ENCODE results near the gene ABHD17C. TPM values are rescaled to one million over a fixed set of nuclear protein-coding genes. Genes with fewer than 3 reads are reported as not detected.
A peak's percentile ranks its signal among the peaks of the same experiment; 100 is the strongest.

ABHD17C gene
- total RNA-seq, 1 experiment from 2014 or later, result 10.3 TPM

GRCh38 chr15:80654299-80654698, 40.8 kb upstream of the ABHD17C start:
- H3K9me2 ChIP-seq (replicated peaks; ENCODE audit: low read length), result no peaks in the 10 kb centered on the region
- no peak overlapping the region for H3K4me2 ChIP-seq (ENCODE audit: low read length)
- H3K9me3 ChIP-seq (ENCODE audit: low read length), result peaks cover 12% of the 10 kb centered on the region; the same call in 1 of the 2 replicates
- no peak overlapping the region for H2AFZ ChIP-seq (ENCODE audit: low read length)
- BruUV-seq (replicated peaks), result no TSS peak
- ATAC-seq (no peak), DNase-seq (no peak)
- no peaks in the 10 kb centered on the region for H3K79me2 ChIP-seq (ENCODE audit: low read length)
- H3K4me1 ChIP-seq (ENCODE audit: insufficient read depth, low read length), result peaks cover 3% of the 10 kb centered on the region; the same call in 1 of the 2 replicates
- intact Hi-C loops (cut with micrococcal nuclease), result no loop called here
- no peak overlapping the region for H3K9ac ChIP-seq (ENCODE audit: low read length)
- no peaks in the 10 kb centered on the region for H4K20me1 ChIP-seq (ENCODE audit: low read length)
- no peaks in the 10 kb centered on the region for H3F3A ChIP-seq (ENCODE audit: low read length, unreplicated experiment)
- no peaks in the 10 kb centered on the region for H3K36me3 ChIP-seq (ENCODE audit: low read depth, low read length)
- no peak overlapping the region for H3K27ac ChIP-seq (ENCODE audit: low read length)
- CTCF ChIA-PET, result no interaction called here
- no peak overlapping the region for H3K4me3 ChIP-seq (ENCODE audit: low read length)
- H3K27me3 ChIP-seq (ENCODE audit: low read length), result no peaks in the 10 kb centered on the region
- POLR2A ChIA-PET (ENCODE audit: unreplicated experiment), result no interaction called here
- TF ChIP-seq EZH2 (IDR thresholded peaks at IDR 0.05; ENCODE audit: low read length, unreplicated experiment) (no peak), EZH2phosphoT487 (IDR thresholded peaks at IDR 0.05; ENCODE audit: borderline replicate concordance, low read length) (no peak), CTCF (conservative IDR thresholded peaks at IDR 0.05; ENCODE audit: low read depth, low read length) (no peak)

DNA sequence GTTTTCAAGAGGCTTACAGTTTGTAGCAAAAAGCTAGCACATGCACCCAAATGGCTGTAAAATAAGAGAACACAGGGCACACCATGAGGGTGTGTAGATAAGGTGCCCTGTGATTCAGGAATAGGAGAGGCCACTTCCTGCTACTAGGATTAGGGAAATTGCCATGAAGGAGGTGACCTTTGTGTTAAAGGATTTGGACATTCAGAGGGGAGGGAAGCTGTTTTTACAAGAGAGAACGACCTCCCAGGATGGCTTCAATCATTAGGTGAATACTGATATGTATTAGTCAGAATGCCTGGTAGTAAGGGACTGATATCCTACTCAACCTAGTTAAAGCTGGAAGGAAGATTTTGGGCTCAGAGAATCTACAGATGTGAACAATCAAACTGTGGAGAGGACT, 35.7 kb upstream of the ABHD17C start:
- peak; percentile 33 for ATAC-seq
- no peaks in the 10 kb centered on the region for H3K27me3 ChIP-seq (ENCODE audit: low read length)
- H3K9me2 ChIP-seq (replicated peaks; ENCODE audit: low read length), result no peaks in the 10 kb centered on the region
- H2AFZ ChIP-seq (ENCODE audit: low read length), result 0 out of 2 replicates have a peak overlapping the region, but pooled peaks have one; percentile 14
- intact Hi-C loops (cut with micrococcal nuclease), result no loop called here
- H3F3A ChIP-seq (ENCODE audit: low read length, unreplicated experiment), result no peaks in the 10 kb centered on the region
- H3K27ac ChIP-seq (ENCODE audit: low read length), result peak overlapping the region; percentile 13; the same call in 1 of the 2 replicates
- DNase-seq, result peak; percentile 40
- BruUV-seq (replicated peaks), result no TSS peak
- CTCF ChIA-PET, result interaction anchor here (0.6 to 2.1 kb wide), 6 partner anchors 33 to 118 kb away, joined by 3 to 20 read pairs (median 3); no protein-coding TSS in a partner anchor
- no peak for TF ChIP-seq EZH2 (IDR thresholded peaks at IDR 0.05; ENCODE audit: low read length, unreplicated experiment)
- no peak for TF ChIP-seq CTCF (conservative IDR thresholded peaks at IDR 0.05; ENCODE audit: low read depth, low read length)
- TF ChIP-seq EZH2phosphoT487 (IDR thresholded peaks at IDR 0.05; ENCODE audit: borderline replicate concordance, low read length), result no peak
- no peaks in the 10 kb centered on the region for H3K36me3 ChIP-seq (ENCODE audit: low read depth, low read length)
- peaks cover 18% of the 10 kb centered on the region for H3K4me1 ChIP-seq (ENCODE audit: insufficient read depth, low read length)
- H3K79me2 ChIP-seq (ENCODE audit: low read length), result no peaks in the 10 kb centered on the region
- H3K9ac ChIP-seq (ENCODE audit: low read length), result no peak overlapping the region
- H3K9me3 ChIP-seq (ENCODE audit: low read length), result no peaks in the 10 kb centered on the region
- H3K4me3 ChIP-seq (ENCODE audit: low read length), result no peak overlapping the region
- POLR2A ChIA-PET (ENCODE audit: unreplicated experiment), result no interaction called here
- H4K20me1 ChIP-seq (ENCODE audit: low read length), result no peaks in the 10 kb centered on the region
- no peak overlapping the region for H3K4me2 ChIP-seq (ENCODE audit: low read length)

GRCh38 chr15:80660119-80660518, 35.0 kb upstream of the ABHD17C start:
- H3K4me3 ChIP-seq (ENCODE audit: low read length), result no peak overlapping the region
- no peaks in the 10 kb centered on the region for H3F3A ChIP-seq (ENCODE audit: low read length, unreplicated experiment)
- ATAC-seq, result peak; percentile 98
- TF ChIP-seq EZH2 (IDR thresholded peaks at IDR 0.05; ENCODE audit: low read length, unreplicated experiment) (no peak), CTCF (conservative IDR thresholded peaks at IDR 0.05; ENCODE audit: low read depth, low read length) (peak; percentile 81)
- ChIA-PET CTCF (interaction anchor here (0.6 to 2.1 kb wide), 8 partner anchors 32 to 117 kb away, joined by 3 to 20 read pairs (median 3); no protein-coding TSS in a partner anchor), POLR2A (ENCODE audit: unreplicated experiment) (no interaction called here)
- H3K9ac ChIP-seq (ENCODE audit: low read length), result no peak overlapping the region
- H3K79me2 ChIP-seq (ENCODE audit: low read length), result no peaks in the 10 kb centered on the region
- no peak overlapping the region for H2AFZ ChIP-seq (ENCODE audit: low read length)
- no peaks in the 10 kb centered on the region for H3K27me3 ChIP-seq (ENCODE audit: low read length)
- BruUV-seq (replicated peaks), result no TSS peak
- H3K9me2 ChIP-seq (replicated peaks; ENCODE audit: low read length), result no peaks in the 10 kb centered on the region
- H4K20me1 ChIP-seq (ENCODE audit: low read length), result no peaks in the 10 kb centered on the region
- H3K27ac ChIP-seq (ENCODE audit: low read length), result 0 out of 2 replicates have a peak overlapping the region, but pooled peaks have one; percentile 12
- peaks cover 18% of the 10 kb centered on the region for H3K4me1 ChIP-seq (ENCODE audit: insufficient read depth, low read length)
- no peak overlapping the region for H3K4me2 ChIP-seq (ENCODE audit: low read length)
- peak; percentile 79 for DNase-seq
- intact Hi-C loops (cut with micrococcal nuclease), result loop anchor here (1.0 to 5.0 kb wide), 3 partner anchors 37 to 118 kb away; partner anchors contain the start of gene ABHD17C
- H3K36me3 ChIP-seq (ENCODE audit: low read depth, low read length), result no peaks in the 10 kb centered on the region
- H3K9me3 ChIP-seq (ENCODE audit: low read length), result no peaks in the 10 kb centered on the region

All from PC-3 (cell line).